NCI-H128 (cell line): Measurements from ENCODE around the gene FN1.
"Not testable (repeated sequence)": the region's sequence is repeated elsewhere in the genome, so short reads cannot be mapped to it uniquely, and the experiment has no call there.

Experiments used
- DNase-seq: peaks from one replicate; lab custom pipeline; 2025; ENCODE audit not compliant: unreplicated experiment; lab: John Stamatoyannopoulos, UW

Gene FN1

DNA sequence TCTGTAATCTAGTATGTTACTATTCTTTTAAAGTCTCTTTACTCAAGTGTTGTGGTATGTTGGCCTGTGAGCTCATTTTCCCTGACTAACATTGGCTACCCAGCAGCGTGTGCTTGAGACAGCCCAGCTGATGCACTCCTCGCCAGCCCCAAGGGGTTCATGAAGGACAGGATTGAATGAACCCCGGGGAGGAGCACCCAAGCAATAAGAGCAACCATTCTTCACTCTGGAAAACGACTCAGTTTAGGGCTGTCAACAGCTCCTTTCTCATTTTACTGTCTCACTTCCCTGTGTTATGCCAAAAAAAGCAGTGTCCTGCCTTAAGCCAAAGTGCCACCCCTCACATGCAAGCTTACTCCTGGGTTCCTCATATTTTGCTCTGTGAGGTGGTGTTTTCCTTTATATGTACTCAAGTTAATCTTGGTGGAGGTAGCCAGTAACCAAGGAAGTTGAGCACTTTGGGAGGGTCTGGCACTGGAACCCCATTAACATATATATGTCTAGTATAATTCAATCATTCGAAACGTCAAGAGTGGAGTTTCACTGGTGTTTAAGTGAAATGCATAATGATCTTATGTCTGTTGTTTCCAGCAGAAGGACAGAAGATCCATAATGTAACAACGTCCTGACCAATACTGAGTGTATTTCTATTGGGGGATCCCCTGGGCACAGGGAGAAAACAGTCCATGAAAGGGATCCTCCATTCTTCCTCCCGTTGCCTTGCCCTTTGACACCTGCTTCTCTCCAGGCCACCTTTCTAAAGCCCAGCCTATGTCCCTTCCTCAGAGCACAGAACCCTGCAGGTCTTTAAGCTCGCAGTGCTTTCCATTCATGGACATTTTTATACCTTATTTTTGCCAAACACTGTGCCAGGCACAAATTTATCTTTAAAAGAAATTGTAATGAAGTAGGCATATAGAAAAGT, 80.8 kb downstream of the FN1 start:
- no peak for DNase-seq

DNA sequence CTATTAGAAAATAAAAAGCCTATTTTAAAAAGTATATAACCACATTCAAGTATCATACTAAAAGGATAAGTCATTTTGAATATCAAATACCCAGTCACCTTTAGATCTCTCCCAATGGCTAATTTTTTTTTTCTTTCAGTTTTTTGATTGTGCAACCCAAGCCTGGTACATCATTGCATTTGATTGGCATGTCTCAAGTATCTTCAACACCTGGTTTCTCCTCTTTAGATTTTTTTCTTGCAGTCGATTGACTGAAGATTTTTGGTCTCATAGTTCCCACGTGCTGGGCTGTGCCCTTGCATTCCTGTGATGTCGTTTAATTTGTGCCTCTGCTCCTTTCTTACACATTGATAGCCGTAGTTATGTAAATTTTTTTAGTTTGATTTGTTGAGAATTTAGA, 83.3 kb downstream of the FN1 start:
- no peak for DNase-seq

DNA sequence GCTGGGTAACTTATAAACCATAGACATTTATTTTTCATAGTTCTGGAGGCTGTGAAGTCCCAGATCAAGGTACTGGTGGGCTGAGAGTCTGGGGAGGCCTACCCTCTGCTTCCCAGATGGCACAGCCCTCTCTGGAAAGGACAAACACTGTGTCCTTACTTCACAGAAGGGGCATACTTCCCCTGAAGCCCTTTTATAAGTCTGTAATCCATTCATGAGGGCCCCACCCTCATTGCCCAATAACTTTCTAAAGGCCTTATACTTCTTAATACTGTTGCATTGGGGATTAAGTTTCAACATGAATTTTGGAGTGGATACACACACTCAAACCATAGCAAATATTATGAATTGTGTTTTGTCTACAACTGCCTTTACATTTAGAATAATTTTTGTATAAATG, 88.0 kb downstream of the FN1 start:
- DNase-seq, result no peak

DNA sequence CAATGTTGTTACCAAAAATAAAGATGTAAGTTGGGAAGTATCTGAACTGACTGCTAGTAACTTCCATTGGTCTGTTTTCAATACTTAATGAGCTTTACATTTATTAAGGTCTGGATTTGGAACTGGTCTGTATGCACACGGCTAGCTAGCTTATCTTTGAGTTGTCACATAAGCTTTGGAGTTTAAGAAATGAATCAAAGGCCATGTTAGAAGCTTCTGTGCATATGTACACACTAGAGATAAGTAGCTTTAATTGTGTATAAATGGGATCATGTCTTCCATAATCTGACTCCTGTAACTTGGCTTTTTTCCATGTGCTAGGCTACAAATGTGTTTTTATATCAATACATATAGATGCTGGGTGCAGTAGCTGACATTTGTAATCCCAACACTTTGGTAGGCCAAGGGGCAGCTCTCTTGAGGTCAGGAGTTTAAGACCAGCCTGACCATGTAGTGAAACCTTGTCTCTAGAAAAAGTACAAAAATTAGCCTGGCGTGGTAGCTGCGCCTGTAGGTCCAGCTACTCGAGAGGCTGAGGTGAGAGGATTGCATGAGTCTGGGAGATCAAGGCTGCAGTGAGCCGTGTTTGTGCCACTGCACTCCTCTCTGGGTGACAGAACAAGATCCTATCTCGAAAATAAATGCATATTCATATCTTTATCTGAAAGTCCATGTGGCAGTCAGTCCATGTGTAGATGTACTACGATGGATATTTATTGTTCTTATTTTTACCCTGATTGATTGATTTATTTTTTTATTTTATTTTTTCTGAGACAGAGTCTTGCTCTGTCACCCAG, 96.8 kb downstream of the FN1 start:
- DNase-seq, result no peak

DNA sequence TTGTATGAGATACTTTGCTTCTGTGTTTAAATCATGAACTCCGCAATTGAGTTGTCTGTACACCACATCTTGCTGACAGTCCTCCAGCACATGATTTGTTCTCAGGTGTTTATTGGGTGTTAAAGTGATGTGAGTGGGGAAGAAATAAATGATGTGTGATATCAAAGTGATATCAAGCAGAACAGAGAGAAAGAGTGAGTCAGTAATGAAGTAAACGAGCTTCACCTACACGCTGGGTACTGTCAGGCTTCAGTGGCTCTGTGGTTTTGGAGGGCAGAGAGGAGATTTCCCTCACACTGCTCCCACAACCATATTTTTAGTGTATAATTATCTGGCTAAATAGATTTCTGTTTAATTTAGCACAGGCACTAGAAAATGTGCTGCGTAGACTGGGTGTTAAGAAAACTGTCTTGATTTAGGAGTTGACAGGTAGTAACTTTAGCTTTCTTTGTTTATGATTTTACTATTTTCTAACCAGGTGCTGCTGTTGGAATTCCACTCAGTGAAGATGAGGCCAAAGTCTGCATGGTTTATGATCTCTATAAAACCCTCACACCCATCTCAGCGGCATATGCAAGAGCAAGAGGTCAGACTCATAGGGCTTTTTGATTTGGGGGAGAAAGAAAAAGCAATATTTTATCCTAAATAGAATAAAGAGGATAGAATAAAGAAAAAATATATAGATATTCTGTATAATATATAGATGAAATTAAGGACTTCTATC, 102.8 kb downstream of the FN1 start:
- DNase-seq, result no peak

DNA sequence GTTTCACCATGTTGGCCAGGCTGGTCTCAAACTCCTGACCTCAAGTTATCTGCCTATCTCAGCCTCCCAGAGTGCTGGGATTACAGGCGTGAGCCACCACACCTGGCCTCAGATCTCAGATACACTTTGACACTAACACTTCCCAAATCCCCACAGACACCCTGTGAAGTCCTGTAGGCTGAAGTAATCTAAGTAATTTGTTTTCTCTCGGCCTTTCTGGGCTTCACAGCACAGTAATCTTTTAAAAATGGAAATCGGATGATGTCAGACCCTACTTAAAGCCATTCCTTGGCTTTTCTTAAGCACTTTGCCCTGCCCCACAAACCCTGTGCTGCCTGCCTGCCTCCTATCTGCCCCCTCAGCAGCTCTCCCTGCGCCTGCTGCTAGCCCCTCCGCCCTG, 107.8 kb downstream of the FN1 start:
- no peak for DNase-seq

DNA sequence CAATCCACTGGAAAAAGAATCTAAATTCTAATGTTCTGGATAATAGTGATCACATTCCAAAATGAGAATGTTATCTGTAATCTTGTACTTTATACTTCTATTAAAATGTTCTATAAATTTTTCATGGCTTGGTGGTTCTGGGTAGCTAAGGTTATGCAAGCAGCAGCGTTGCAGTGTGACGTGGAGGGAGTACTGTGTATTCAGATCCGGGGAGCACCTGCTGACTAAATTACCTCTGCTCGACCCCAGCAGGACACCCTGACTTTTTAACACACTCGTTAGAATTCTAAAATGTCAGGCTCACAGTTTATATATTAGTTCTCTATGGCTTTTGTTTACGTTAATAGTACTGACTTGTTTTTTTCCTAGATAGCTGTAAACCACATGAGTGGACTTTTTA, 111.1 kb downstream of the FN1 start:
- DNase-seq, result no peak

DNA sequence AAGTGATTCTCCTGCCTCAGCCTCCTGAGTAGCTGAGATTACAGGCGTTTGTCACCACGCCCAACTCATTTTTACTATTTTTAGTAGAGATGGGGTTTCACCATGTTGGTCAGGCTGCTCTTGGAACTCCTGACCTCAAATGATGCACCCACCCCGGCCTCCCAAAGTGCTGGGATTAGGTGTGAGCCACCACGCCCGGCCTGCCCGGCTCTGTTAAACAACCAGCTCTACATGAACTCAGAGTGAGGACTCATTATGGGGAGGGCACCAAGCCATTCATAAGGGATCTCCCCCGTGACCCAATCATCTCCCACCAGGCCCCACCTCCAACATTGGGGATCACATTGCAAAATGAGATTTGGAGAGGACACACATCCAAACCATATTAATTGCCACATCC, 115.2 kb downstream of the FN1 start:
- no peak for DNase-seq

DNA sequence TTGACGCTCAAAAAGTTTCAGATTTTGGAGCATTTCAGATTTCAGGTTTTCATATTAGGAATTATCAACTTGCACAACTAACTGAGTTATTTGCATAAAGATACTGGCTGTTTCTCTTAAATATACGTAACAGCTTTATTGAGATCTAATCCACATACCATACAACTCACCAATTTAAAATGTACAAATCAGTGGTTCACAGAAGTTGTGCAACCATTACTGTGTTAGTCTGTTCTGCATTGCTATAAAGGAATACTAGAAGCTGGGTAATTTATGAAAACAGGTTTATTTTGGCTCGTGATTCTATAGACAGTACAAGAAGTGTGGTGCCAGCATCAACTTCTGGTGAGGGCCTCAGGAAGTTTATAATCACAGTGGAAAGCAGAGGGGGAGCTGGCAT, 115.8 kb downstream of the FN1 start:
- DNase-seq, result no peak

DNA sequence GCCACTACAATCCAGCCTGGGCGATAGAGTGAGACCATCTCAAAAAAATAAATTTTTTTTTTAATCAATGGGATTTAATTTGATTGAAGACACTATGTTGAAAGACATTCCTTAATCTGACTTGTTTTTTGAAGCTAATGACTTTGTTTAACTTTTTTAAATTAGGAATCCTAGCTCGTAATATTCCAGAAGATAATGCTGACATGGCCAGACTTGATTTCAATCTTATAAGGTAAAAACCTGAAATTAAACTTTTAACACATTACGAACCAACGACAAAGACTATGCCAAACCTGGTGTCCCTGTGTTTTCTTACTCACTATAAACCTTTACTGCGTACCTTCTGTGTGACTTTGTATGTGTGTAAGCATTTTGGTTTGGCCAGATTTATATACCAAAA, 116.4 kb downstream of the FN1 start:
- no peak for DNase-seq

DNA sequence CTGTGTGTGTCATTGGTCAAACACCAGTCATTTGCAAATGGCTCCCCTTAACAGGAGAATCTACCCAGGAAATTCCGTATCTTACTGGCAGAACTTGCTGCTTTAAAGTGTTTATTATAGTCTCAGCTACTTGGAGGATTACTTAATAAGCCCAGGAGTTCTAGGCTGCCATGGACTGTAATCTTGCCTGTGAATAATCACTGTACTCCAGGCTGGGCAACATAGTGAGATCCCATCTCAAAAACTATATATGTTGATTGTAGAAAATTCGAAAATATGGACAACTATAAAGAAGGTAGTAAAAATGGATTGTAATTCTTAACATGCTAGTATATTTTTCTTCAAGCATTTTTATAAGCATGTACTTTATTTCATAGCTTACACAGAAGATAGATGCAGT, 119.5 kb downstream of the FN1 start:
- no peak for DNase-seq

DNA sequence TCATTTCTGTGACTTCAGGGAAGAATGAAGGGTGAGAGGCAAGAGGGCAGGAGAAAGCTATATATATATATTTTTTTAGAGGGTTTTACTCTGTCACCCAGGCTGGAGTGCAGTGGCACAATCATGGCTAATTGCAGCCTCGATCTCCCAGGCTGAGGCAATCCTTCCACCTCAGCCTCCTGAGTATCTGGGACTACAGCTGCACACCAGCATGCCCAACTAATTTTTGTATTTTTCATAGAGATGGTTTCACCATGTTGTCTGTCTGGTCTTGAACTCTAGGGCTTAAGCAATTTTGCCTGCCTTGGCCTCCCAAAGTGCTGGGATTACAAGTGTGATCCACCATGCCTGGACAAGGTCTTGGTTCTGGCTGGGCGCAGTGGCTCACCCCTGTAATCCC, 120.6 kb downstream of the FN1 start:
- DNase-seq, result no peak

DNA sequence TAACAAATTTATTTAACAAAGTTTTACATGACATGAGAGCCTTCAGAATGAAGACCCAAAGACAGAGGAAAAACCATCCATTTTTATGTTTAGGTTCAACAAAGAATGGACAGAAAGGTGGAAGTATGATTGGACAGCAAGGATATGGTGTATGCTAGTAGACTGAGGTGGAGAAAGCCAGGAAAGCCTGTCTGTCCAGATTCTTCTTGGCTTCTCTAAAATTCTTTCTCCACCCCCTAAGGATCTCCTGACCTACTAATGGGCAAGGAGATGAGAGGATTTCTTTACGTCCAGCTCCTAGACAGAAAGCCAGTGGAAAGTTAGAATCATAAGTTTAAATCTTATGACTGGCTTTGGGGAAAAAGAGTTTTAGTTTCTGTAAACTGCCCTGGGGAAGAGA, 121.0 kb downstream of the FN1 start:
- no peak for DNase-seq

DNA sequence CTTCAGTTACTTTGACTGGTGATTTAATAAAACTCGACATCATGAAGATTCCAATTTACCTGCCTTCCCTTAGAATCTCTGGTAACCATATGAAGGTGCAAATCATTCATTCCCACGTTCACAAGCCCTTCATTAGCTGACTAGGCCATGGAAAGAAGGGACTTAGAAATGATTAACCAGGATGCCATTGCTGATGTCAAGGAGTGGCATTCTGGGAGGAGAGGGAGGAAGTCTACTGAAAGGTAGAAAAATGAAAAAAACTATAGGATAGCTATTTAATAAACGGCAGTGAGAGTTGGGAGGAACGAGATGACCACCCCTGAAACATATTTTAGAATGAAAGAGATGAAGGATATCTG, 122.6 kb downstream of the FN1 start:
- DNase-seq, result no peak

DNA sequence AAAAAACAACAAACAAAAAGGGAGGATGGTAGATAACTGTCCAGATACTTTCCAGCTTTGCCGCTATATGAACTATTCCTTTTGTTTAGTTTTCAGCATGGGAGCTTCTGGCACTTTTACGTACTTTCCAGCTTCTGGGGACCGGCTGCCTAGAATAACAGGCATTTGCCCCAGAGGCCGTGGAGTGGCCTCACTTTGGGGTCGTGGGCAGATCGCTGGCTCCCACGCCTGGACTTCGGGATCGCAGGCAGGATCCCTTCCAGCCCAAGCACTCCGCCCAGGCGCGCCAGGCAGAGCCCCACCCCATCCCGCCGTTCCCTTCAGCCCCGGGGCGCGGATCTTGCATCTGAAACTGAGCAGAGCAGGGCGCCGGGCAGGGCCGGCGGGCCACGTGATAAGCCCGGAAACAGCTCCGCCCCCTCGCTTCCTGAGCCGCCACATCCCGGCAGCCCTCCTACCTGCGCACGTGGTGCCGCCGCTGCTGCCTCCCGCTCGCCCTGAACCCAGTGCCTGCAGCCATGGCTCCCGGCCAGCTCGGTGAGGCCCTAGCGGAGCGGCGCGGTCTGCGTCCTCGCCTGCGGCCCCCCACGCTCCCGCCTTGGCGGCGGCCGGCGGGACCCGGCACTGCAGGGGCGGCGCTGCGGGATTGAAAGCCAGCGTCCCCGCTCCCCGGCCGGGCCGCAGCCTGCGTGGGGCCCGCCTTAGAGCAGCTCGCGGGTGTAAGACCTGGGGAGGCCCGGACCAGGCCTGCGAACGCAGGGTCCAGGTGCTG, 124.1 kb downstream of the FN1 start, which contains the start of gene ATIC:
ATIC (plus strand) TSS at position 435 of the 772 bp plus-strand sequence; CDS start at position 519, 84 bp downstream.
- DNase-seq, result peak; percentile 55

DNA sequence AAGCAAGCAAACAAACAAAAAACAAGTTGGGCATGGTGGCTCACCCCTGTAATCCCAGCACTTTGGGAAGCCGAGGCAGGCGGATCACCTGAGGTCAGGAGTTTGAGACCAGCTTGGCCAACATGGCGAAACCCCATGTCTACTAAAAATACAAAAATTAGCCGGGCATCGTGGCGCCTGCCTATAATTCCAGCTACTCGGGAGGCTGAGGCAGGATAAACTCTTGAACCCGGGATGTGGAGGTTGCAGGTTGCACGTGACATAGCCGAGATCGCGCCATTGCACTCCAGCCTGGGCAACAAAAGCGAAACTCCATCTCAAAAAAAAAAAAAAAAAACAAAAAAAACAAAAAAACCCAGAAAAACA, 124.6 kb downstream of the FN1 start:
- not testable (repeated sequence) for DNase-seq
